ENCODE data around the gene C1orf159. TPM values are rescaled to one million over a fixed set of nuclear protein-coding genes. Genes with fewer than 3 reads are reported as not detected.
"Not testable (repeated sequence)": the region's sequence is repeated elsewhere in the genome, so short reads cannot be mapped to it uniquely, and the experiment has no call there.

The C1orf159 gene
- total RNA-seq, 1 donor from 2014 or later = 18.6 TPM

DNA sequence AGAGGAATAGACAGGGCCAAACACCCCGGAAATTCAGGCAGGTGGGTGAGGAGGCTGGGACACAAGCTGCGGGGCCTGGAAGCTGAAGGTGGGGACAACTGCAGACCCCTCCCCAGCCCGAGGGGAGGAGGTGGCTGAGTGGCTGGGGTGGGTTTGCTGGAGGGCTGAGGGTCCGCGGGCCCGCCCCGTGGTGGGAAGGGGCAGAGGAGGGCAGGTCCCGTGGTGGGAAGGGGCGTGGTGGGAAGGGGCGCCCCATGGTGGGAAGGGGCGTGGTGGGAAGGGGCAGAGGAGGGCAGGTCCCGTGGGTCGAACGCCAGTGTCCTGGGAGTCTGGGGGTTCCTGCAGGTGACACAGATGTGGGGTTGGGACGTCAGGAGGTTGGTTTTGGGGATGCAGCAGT is 33.5 kb upstream of the C1orf159 start:
- DNase-seq (ENCODE audit: low spot score) = no peak

DNA sequence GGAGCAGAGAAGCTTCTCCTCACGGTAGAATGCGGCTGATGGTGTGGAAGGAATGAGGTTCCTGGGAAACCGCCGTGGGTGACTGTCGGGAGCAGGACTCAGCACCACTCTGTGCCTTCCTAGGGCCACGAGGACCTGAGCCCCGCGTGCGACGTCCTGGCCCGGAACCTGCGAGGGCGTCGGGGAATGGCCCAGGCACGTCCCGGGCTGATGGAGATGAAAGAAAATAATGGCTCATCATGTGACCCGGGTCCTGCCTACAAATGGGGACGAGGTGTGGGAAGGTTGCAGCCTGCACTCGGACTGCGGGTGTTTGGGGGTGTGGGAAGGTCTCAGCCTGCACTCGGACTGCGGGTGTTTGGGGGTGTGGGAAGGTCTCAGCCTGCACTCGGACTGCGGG is 32.7 kb upstream of the C1orf159 start:
- no peak for DNase-seq (ENCODE audit: low spot score)

DNA sequence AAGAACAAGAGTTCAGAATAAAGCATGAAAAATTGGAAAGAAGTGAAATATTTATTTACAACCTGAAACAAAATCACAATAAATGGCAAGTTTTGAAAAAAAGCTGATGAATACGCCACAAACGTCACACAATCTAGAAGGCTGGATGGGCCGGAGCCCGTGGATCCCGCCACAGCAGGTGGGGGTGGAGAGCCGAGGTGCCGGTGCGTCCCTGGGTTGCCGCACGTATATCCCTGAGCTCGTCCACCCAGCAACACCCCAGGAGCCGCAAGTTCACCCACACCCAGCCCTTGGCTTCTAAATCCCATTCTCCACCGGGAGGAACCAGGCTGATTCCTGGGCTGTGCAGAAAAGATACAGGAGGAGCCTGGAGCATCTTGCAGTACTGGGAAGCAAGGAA is 32.2 kb upstream of the C1orf159 start:
- DNase-seq (ENCODE audit: low spot score) = no peak

DNA sequence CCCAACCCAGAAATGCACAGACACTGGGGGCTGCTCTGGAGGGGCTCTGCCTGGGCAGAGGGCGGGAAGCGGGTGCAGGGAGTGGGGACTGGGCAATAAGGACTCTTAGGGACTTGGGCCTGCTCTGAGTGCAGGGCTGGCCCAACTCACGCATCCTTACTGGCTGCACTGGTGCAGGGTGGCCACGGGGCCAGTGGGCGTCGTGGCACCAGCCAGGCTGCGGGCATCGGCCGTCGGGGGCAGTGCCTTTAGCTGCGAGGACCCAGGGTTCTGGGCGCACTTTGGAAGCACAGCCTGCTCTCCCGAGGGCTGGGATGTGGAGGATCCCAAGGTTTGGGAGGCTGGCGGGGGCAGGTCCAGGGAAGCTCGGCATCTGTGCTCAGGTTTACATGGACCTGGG is 30.7 kb upstream of the C1orf159 start:
- no peak for DNase-seq (ENCODE audit: low spot score)

GRCh38 chr1:1146026-1146425 is 30.1 kb upstream of the C1orf159 start:
- DNase-seq (ENCODE audit: low spot score) = no peak

DNA sequence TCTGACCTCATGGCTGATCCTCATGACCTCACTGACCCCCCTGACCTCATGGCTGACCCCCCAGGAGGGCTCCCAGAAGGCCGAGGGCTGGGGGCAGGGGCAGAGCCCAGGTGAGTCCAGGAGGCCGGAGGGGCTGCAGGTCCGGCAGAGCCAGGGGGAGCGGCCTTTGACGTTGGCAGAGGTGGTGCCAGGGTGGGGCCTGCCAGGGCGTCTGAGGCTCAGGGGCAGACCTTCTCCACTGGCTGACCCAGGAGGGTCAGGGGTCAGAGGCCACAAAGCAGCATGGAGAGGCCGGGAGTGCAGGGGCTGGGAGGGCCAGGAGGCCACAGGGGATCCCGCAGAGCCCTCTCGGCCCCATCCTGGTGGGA is 29.6 kb upstream of the C1orf159 start:
- no peak for DNase-seq (ENCODE audit: low spot score)

DNA sequence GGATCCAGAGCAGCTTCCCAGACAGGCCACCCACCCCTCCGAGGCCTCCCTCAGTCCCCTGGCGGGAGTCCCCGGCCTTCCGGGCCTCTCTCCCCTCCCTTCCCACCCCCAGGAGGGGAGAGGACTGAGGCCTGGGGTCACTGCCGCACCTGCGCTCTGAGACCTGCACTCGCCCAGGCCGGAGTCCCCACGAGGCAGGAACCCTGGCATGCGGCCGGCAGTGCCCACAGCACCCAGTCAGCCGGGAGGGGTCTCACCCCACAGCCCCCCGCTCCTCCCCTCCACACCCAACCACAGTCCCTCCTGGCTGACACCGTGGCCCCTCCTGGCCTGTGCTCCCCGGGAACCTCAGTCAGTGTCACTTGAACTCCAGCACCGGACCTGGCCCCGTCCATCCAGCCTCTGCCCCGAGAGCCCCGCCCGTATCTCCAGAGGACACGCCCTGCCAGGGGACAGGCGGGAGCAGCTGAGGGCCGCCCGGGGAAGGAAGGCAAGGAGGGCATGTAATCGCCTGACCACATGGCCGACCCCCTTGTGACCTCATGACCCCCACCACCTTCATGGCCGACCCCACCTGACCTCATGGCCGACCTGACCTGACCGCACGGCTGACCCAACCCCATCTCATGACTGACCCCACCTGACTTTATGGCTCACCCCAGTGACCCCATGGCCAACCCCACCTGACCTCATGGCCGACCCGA is 29.1 kb upstream of the C1orf159 start:
- no peak for DNase-seq (ENCODE audit: low spot score)

- DNase-seq (ENCODE audit: low spot score) = no peak
These were observed 28.4 kb upstream of the C1orf159 start for GRCh38 chr1:1144122-1144842.

DNA sequence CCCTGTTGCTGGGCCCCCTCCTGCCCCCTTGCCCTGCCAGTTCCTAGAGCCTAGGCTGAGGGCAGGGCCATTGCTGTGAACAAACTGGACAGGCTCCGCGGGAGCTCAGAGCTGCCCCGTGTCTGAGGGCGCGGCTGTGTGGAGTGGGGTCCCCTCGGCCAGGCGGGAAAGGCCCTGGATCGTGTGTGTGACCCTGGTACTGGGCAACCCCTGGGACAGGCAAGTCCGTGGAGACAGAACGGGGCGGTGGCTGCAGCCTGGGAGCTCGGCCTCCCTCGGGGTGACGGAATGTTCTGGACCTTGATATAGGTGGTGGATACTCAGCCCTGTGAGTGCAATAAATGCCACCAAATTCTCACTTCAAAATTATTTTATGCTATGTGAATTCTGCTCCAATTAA is 27.7 kb upstream of the C1orf159 start:
- DNase-seq (ENCODE audit: low spot score) = no peak

- DNase-seq (ENCODE audit: low spot score) = no peak
These were observed 27.0 kb upstream of the C1orf159 start for GRCh38 chr1:1142844-1143243.

DNA sequence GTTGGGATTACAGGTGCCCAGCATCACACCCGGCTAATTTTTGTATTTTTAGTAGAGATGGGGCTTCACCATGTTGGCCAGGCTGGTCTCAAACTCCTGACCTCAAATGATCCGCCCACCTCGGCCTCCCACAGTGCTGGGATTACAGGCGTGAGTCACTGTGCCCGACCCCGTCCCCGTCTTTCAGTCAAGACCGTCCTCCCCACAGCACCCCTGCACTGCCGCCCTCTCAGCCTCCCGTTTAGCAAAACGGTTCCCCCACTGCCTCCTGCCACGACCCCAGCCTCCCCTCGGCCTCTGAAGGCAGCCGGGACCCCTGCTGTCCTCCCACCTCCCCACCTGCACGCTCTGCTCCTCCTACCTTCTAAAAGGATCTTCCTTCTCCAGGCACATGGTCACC is 26.5 kb upstream of the C1orf159 start:
- DNase-seq (ENCODE audit: low spot score) = not testable (repeated sequence)

DNA sequence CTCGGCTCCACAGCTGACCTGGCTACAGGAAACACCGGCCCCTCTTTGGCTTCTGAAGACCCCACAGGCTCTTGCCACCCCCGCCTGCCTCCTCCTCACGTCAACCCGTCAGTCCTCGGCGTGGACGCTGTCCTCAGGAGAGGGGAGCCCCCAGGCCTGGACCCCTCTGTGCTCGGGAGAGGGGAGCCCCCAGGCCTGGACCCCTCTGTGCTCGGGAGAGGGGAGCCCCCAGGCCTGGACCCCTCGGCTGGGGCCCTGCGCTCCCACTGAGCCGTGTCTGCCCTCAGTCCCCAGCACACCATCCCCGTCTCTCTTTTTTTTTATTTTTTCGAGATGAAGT is 26.0 kb upstream of the C1orf159 start:
- DNase-seq (ENCODE audit: low spot score) = no peak

DNA sequence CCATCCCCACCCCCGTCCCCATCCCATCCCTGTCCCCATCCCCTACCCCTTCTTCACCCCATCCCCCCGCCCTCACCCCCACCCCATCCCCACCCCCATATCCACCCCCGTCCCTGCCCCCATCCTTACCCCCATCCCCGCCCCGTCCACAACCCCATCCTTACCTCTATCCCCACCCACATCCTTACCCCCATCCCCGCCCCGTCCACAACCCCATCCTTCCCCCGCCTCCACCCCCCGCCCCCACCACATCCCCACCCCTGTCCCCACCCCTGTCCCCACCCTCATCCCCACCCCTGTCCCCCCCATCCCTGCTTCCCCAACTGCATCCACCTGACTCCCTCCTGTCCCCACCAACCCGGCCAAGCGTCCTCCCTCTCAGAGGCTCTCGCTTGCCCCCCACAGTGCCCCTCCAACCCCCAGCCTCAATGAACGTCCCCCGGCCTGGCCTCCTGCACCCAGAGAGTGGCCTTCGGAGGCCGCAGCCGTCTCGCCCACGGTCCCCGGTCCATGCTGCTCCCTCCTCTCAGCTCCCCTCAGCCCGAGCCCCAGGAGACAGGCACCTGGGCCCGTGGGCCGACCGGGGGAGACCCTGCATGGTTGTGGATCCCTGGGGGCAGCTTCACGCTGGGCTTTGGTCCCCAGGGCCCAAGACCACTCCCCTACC is 25.5 kb upstream of the C1orf159 start:
- DNase-seq (ENCODE audit: low spot score) = no peak

DNA sequence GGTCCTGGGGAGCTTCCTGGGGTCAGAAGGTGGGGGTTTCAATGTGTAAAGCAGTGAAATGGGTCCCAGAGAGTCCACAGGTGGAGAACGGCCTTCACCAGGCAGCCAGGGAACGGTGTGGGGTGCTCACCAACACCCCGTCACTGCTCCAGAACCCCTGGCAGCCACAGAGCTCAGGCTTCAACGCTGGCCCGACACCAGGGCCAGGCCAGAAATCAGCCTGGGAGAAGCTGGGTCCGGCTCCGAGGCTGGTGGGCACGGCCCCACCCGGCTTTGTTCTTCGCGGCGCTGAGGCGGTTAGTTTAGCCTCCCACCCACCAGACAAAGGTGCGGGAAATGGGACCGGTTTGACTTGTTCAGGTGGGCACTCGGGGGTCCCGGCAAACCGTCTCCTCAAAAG is 24.8 kb upstream of the C1orf159 start:
- no peak for DNase-seq (ENCODE audit: low spot score)

- no peak for DNase-seq (ENCODE audit: low spot score)
These were observed 21.6 kb upstream of the C1orf159 start for GRCh38 chr1:1137256-1138045.

DNA sequence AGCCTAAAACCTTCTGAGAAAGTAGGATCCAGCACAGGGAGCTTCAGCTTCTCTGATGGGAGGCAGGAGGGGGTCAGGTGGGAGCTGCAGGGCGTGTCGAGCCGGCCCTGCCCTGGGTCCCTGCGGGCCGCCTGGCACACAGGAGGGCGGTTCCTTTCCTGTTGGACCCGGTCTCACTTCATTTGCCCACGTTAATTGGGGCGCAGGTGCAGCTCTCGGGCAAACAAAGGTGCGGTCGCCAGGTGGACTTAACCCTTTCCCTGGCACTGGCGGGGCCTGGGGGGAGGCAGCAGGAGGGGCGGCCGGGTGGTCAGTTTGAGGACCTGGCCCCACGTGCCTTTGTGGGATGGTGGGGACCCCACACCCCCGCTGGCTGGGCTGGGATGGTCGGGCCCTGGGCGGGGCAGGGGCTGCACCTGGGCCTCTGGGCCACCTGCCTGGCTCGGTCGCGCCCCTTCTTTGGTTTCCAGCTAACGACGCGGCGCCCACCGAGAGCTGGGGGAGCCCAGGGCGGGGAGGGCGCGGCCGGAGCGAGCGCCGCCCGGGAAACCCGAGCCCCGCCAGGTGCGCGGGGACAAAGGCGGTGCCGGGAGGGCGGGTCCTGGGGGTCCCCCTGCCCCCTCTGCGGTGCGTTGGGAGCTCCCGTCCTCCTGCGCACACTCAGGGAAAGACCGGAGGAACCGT is 20.8 kb upstream of the C1orf159 start:
- DNase-seq (ENCODE audit: low spot score) = peak; percentile 66

- DNase-seq (ENCODE audit: low spot score) = no peak
These were observed 19.6 kb upstream of the C1orf159 start for GRCh38 chr1:1135339-1136136.

GRCh38 chr1:1134300-1134970 is 18.5 kb upstream of the C1orf159 start:
- DNase-seq (ENCODE audit: low spot score) = no peak

DNA sequence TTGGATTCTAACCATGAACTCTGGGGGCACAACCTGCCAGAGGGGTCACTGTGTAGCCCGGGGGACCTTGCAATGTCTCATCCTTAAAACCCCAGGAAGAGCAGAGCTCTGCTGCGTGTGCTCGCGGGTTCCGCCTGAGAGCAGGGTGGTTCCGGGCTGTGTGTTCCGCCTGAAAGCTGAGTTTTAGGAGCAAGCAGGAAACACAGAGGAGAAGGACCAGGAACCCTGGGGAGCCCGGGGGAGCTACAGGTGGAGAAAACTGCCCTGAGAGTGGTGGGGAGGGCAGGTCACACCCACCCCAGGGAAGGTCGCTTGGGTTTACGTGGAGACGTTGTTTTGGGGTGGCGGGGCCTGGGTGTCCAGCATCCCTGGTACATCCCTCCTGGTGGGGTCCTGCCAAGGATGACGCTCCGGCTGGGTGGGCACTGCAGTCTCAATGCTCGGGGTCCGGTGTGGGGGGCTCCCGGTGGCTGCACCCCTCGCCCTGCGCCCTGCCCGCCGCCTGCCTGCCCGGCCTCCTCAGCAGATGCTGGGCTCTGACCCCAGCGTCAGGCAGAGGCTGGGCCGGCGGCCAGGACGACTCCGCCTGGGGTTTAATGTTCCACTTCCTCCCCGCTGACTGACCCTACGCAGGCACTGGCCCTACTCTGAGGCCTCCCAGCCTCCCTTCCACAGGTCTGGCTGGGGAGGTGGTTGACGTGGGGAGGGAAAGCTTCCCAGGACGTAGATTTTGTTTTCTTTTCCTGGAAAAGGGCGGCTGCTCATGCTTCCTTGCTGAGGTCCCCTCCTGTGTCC is 17.3 kb upstream of the C1orf159 start:
- DNase-seq (ENCODE audit: low spot score) = peak; percentile 76
